ENCODE data around the gene PSG2.
"Not testable (repeated sequence)": the region's sequence is repeated elsewhere in the genome, so short reads cannot be mapped to it uniquely, and the experiment has no call there.

The PSG2 gene

DNA sequence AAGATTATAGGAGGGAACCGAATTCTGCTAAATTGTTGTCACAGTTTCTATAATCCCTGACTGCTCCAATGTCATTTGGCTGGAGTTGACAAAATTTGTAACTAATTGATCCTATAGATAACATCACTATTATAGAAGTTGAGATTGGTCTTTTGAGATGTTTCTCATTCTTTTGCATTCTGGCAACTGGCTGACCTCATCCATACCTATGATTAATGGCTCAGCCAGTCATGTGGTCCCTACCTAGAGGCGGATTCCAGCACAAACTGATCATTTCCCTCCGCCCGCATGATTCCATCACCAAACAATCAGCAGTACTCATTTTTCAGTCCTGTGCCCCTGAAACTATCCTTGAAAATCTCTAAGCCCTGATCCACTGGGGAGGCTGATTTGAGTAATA lies 4.2 kb downstream of the PSG2 start:
- TF ChIP-seq, protein P1, sequence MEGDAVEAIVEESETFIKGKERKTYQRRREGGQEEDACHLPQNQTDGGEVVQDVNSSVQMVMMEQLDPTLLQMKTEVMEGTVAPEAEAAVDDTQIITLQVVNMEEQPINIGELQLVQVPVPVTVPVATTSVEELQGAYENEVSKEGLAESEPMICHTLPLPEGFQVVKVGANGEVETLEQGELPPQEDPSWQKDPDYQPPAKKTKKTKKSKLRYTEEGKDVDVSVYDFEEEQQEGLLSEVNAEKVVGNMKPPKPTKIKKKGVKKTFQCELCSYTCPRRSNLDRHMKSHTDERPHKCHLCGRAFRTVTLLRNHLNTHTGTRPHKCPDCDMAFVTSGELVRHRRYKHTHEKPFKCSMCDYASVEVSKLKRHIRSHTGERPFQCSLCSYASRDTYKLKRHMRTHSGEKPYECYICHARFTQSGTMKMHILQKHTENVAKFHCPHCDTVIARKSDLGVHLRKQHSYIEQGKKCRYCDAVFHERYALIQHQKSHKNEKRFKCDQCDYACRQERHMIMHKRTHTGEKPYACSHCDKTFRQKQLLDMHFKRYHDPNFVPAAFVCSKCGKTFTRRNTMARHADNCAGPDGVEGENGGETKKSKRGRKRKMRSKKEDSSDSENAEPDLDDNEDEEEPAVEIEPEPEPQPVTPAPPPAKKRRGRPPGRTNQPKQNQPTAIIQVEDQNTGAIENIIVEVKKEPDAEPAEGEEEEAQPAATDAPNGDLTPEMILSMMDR (conservative IDR thresholded peaks at IDR 0.05; ENCODE audit: low read depth, low read length), result no peak
- H3K4me1 ChIP-seq (ENCODE audit: low read depth, poor library complexity, severe bottlenecking), result no peaks in the 10 kb centered on the region
- no peaks in the 10 kb centered on the region for H3K36me3 ChIP-seq (ENCODE audit: insufficient read depth)
- no peak overlapping the region for H3K4me3 ChIP-seq (IDR thresholded peaks at IDR 0.05; ENCODE audit: insufficient read depth, low read depth, low read length)
- H3K27ac ChIP-seq, result no peak overlapping the region
- no peaks in the 10 kb centered on the region for H4K20me1 ChIP-seq (ENCODE audit: insufficient read depth)
- H3K9ac ChIP-seq, result no peak overlapping the region
- H3K79me2 ChIP-seq (ENCODE audit: insufficient read depth, low read depth), result no peaks in the 10 kb centered on the region
- no peak overlapping the region for H3K4me2 ChIP-seq
- no peak overlapping the region for H2AFZ ChIP-seq (ENCODE audit: low read depth)
- no peaks in the 10 kb centered on the region for H3K27me3 ChIP-seq (ENCODE audit: insufficient read depth, low read depth)

DNA sequence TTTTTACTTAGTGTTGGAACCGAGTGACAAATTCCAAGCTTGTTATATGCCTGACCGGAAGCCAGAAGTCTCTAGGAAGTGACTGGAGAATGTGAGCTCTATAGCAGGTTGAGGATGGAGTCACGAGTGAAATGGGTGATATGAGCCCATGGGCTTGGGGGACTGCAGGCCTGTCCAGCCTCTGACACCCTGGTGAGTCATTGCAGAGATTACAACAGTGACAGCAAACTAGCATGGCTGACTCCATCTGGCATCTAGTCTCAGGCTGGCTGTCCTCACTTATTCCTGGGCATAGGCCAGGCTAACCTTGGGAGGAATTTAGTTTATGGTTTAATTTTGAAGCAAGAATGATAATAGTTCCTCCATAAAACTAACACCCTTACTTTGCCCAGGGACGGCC lies 4.6 kb downstream of the PSG2 start:
- H3K79me2 ChIP-seq (ENCODE audit: insufficient read depth, low read depth); H3K36me3 ChIP-seq (ENCODE audit: insufficient read depth); H3K9ac ChIP-seq; H3K4me2 ChIP-seq; H2AFZ ChIP-seq (ENCODE audit: low read depth); H3K4me1 ChIP-seq (ENCODE audit: low read depth, poor library complexity, severe bottlenecking); H3K27me3 ChIP-seq (ENCODE audit: insufficient read depth, low read depth); H3K27ac ChIP-seq; H3K4me3 ChIP-seq (IDR thresholded peaks at IDR 0.05; ENCODE audit: insufficient read depth, low read depth, low read length); H4K20me1 ChIP-seq (ENCODE audit: insufficient read depth): not testable (repeated sequence)

DNA sequence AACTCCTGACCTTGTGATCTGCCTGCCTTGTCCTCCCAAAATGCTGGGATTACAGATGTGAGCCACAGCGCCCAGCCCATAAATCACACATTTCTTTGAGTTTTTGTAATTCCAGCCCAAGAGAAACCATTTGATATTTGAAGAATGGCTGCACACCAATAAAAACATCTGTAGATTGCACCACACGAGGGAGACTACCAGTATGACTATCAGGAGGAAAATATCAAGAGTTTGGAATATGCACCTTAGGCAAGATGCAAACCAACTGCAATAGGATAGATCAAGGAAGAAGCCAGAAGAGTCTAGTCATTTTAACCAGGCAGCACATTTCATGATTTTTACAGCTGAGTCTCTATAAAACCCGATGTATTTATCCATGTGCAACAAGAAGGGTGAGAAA lies 20.1 kb downstream of the PSG2 start:
- H4K20me1 ChIP-seq (ENCODE audit: insufficient read depth); H3K79me2 ChIP-seq (ENCODE audit: insufficient read depth, low read depth); H3K9ac ChIP-seq; H3K4me3 ChIP-seq (IDR thresholded peaks at IDR 0.05; ENCODE audit: insufficient read depth, low read depth, low read length); H3K4me2 ChIP-seq; H3K27me3 ChIP-seq (ENCODE audit: insufficient read depth, low read depth); H2AFZ ChIP-seq (ENCODE audit: low read depth); H3K4me1 ChIP-seq (ENCODE audit: low read depth, poor library complexity, severe bottlenecking); H3K27ac ChIP-seq; H3K36me3 ChIP-seq (ENCODE audit: insufficient read depth): not testable (repeated sequence)

DNA sequence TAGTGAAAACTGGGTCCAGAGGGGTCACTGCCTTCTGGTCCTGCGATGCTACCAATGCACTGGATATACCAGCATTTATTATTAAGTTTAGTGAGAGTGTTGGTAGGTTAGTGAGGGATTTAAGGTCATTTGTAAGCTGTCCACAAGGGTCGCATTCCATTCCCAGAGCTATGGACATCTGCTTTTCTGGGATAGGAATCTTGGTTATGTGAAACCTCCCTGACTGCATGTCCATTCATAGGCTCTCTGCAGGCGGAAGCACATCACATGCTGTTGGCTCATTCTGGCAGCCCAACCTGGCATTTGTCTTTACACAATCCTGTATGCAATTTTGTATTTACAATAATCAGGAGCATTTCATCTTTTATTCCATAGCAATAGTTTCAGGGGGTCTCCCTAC lies 21.2 kb downstream of the PSG2 start:
- H3K27ac ChIP-seq; H3K79me2 ChIP-seq (ENCODE audit: insufficient read depth, low read depth); H3K4me1 ChIP-seq (ENCODE audit: low read depth, poor library complexity, severe bottlenecking); H3K27me3 ChIP-seq (ENCODE audit: insufficient read depth, low read depth); H3K36me3 ChIP-seq (ENCODE audit: insufficient read depth); H3K4me2 ChIP-seq; H3K9ac ChIP-seq; H3K4me3 ChIP-seq (IDR thresholded peaks at IDR 0.05; ENCODE audit: insufficient read depth, low read depth, low read length); H2AFZ ChIP-seq (ENCODE audit: low read depth); H4K20me1 ChIP-seq (ENCODE audit: insufficient read depth): not testable (repeated sequence)

DNA sequence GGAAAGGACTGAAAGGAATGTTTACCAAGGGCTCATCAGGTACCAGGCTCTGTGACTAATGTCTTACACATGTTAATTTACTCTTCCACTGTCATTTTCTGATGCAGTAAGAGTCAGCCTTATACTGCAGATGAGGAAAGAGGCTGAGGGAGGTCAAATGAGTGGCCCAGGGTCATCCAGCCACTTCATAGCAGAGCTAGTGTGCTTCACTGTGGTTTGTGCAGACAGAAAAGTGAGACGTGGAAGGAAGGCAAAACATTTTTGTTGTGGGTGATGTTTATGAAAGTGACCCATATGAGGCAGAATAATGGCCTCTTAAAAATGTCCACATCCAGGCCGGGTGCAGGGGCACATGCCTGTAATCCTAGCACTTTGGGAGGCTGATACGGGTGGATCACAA lies 22.2 kb downstream of the PSG2 start:
- not testable (repeated sequence) for H3K36me3 ChIP-seq (ENCODE audit: insufficient read depth); H3K27me3 ChIP-seq (ENCODE audit: insufficient read depth, low read depth); H4K20me1 ChIP-seq (ENCODE audit: insufficient read depth); H3K9ac ChIP-seq; H3K4me2 ChIP-seq; H3K79me2 ChIP-seq (ENCODE audit: insufficient read depth, low read depth); H2AFZ ChIP-seq (ENCODE audit: low read depth); H3K4me3 ChIP-seq (IDR thresholded peaks at IDR 0.05; ENCODE audit: insufficient read depth, low read depth, low read length); H3K27ac ChIP-seq; H3K4me1 ChIP-seq (ENCODE audit: low read depth, poor library complexity, severe bottlenecking)

DNA sequence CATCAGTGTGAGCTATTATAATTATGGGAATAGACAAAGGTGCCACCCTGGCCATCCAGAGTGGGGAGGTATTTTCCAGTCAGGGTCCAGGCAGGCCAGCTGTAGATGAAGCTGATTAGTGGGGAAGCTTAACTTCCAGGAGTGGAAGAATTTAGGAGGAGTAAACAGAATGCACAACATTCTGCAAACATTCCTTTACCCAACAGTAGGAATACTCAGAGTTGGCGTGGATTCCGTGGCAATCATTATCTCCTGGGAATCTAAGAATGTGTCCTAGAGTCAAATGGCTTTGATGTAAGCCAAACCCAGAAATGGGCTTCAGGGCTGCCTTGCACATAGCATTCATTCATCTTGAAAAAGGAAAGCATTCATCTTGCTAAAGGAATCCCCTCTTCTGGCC lies 23.0 kb downstream of the PSG2 start:
- not testable (repeated sequence) for H2AFZ ChIP-seq (ENCODE audit: low read depth); H3K4me2 ChIP-seq; H3K4me1 ChIP-seq (ENCODE audit: low read depth, poor library complexity, severe bottlenecking); H4K20me1 ChIP-seq (ENCODE audit: insufficient read depth); H3K9ac ChIP-seq; H3K27me3 ChIP-seq (ENCODE audit: insufficient read depth, low read depth); H3K4me3 ChIP-seq (IDR thresholded peaks at IDR 0.05; ENCODE audit: insufficient read depth, low read depth, low read length); H3K79me2 ChIP-seq (ENCODE audit: insufficient read depth, low read depth); H3K36me3 ChIP-seq (ENCODE audit: insufficient read depth); H3K27ac ChIP-seq

DNA sequence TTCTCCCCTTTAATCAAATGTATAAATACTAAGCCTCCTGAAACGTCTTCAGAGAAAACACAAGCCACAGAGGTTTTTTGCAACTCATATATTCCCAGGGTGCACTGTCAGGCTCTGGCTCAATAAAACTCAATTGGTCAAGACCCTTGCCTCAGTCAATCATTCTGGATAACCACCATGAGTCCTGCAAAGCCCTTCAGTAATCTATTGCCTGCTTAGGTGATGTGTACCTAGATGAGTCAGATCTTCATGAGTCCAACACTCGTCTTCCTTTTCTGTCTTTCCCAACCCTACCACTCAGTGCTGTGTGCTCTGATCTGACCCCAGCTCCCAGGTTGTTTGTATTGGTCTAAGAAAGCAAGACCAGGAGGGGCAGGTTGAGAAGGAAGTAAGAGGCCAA lies 24.1 kb downstream of the PSG2 start:
- H3K4me1 ChIP-seq (ENCODE audit: low read depth, poor library complexity, severe bottlenecking); H3K4me2 ChIP-seq; H3K27me3 ChIP-seq (ENCODE audit: insufficient read depth, low read depth): not testable (repeated sequence)

DNA sequence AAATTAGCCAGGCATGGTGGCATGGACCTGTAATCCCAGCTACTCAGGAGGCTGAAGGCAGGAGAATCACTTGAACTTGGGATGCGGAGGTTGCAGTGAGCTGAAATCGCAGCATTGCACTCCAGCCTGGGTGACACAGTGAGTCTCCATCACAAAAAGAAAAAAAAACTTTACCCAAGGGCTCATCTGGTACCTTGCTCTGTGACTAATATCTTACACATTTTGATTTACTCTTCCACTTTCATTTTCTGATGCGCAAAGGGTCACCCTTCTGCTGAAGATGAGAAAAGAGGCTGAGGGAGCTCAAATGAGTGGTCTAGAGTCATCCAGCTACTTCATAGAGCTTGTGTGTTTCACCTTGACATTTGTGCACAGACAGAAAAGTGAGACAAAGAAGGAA lies 34.5 kb downstream of the PSG2 start:
- not testable (repeated sequence) for H3K4me3 ChIP-seq (IDR thresholded peaks at IDR 0.05; ENCODE audit: insufficient read depth, low read depth, low read length); H3K27me3 ChIP-seq (ENCODE audit: insufficient read depth, low read depth); H4K20me1 ChIP-seq (ENCODE audit: insufficient read depth); H3K4me2 ChIP-seq; H3K27ac ChIP-seq; H3K79me2 ChIP-seq (ENCODE audit: insufficient read depth, low read depth); H2AFZ ChIP-seq (ENCODE audit: low read depth); H3K36me3 ChIP-seq (ENCODE audit: insufficient read depth); H3K9ac ChIP-seq; H3K4me1 ChIP-seq (ENCODE audit: low read depth, poor library complexity, severe bottlenecking)

More for the DNA sequence above, 24.1 kb downstream of the PSG2 start:
- H4K20me1 ChIP-seq (ENCODE audit: insufficient read depth); H3K36me3 ChIP-seq (ENCODE audit: insufficient read depth); H3K9ac ChIP-seq; H3K79me2 ChIP-seq (ENCODE audit: insufficient read depth, low read depth); H3K27ac ChIP-seq; H2AFZ ChIP-seq (ENCODE audit: low read depth); H3K4me3 ChIP-seq (IDR thresholded peaks at IDR 0.05; ENCODE audit: insufficient read depth, low read depth, low read length): not testable (repeated sequence)

DNA sequence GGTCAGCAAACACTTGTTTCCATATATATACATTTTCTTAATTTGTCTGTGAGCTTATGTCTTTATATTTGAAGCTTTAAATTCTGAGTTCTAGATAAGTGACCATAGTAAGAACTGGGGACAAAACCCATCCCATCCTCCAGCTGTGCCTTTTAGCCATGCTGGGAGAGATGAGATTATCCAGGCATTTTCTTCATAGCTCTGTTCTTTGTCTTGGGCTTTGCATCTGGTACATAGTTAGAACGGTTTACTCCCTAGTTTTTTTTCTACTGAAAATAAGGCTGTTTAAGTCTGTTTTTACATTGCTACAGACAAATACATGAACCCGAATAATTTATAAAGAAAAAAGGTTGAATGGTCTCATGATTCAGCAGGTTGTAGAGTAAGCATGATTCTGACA lies 35.9 kb downstream of the PSG2 start:
- not testable (repeated sequence) for H3K4me2 ChIP-seq; H3K4me3 ChIP-seq (IDR thresholded peaks at IDR 0.05; ENCODE audit: insufficient read depth, low read depth, low read length); H3K36me3 ChIP-seq (ENCODE audit: insufficient read depth); H4K20me1 ChIP-seq (ENCODE audit: insufficient read depth); H3K79me2 ChIP-seq (ENCODE audit: insufficient read depth, low read depth); H3K27ac ChIP-seq; H3K9ac ChIP-seq; H3K27me3 ChIP-seq (ENCODE audit: insufficient read depth, low read depth); H2AFZ ChIP-seq (ENCODE audit: low read depth); H3K4me1 ChIP-seq (ENCODE audit: low read depth, poor library complexity, severe bottlenecking)

DNA sequence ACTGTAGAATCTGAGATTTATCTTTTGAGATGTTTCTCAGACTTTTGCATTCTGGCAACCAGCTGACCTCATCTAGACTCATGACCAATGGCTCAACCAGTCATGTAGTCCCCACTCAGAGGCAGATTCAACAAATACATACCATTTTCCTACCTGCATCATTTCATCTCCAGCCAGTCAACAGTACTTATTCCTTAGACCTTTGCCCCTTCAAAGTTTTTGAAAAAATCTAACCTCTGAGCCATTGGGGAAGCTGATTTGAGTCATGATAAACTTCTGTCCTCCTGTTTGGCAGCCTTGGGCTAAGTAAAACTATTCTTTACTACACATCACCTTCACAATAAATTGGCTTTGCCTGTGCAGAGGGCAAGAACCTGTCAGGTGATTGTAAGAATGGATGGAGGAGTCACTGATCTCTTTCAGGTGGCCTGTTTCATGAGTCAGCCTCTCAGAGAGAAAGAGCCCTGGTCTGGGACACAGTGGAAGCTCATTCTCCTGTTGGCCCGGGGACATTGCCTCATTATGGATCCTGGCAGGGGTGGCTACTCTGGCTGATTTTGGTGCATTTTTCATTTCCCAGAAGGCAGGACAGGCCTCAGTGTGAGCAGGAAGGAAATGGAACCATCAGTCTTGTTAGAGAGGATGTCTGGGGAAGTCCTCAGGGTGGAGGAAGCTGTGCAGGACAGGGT lies 38.9 kb downstream of the PSG2 start:
- not testable (repeated sequence) for H3K4me3 ChIP-seq (IDR thresholded peaks at IDR 0.05; ENCODE audit: insufficient read depth, low read depth, low read length); H3K9ac ChIP-seq; H3K79me2 ChIP-seq (ENCODE audit: insufficient read depth, low read depth); H3K36me3 ChIP-seq (ENCODE audit: insufficient read depth); H3K27ac ChIP-seq; H2AFZ ChIP-seq (ENCODE audit: low read depth); H3K4me2 ChIP-seq; H3K27me3 ChIP-seq (ENCODE audit: insufficient read depth, low read depth); H4K20me1 ChIP-seq (ENCODE audit: insufficient read depth); H3K4me1 ChIP-seq (ENCODE audit: low read depth, poor library complexity, severe bottlenecking)
